GM21723 (cell line): ENCODE results near the gene IL25.

Experiments used
- ATAC-seq: cut with Tn5 transposase; IDR thresholded peaks from one replicate; pipeline ENCODE4 v1.9.1; 2021; ENCODE audit warnings: mild to moderate bottlenecking, moderate library complexity; ENCODE audit not compliant: unreplicated experiment

The IL25 gene

GRCh38 chr14:23352506-23353432, 19.8 kb upstream of the IL25 start, which contains the start of gene SLC22A17:
Gene SLC22A17, minus strand, starts transcription at chr14:23352887.
- ATAC-seq: no peak

- ATAC-seq: no peak
Observed at GRCh38 chr14:23353433-23353780, 19.2 kb upstream of the IL25 start.

- ATAC-seq: no peak
Observed at GRCh38 chr14:23354990-23355389, 17.6 kb upstream of the IL25 start.

GRCh38 chr14:23355871-23356435, 16.7 kb upstream of the IL25 start:
- no peak for ATAC-seq

GRCh38 chr14:23356662-23357061, 15.9 kb upstream of the IL25 start:
- ATAC-seq: no peak

GRCh38 chr14:23357261-23357660, 15.3 kb upstream of the IL25 start:
- ATAC-seq: no peak

- no peak for ATAC-seq
Observed at GRCh38 chr14:23358042-23358441, 14.6 kb upstream of the IL25 start.

GRCh38 chr14:23358553-23359166, 13.9 kb upstream of the IL25 start:
- ATAC-seq: no peak

- ATAC-seq: no peak
Observed at GRCh38 chr14:23359167-23359626, 13.4 kb upstream of the IL25 start.

- ATAC-seq: no peak
Observed at GRCh38 chr14:23359722-23360447, 12.7 kb upstream of the IL25 start.

- no peak for ATAC-seq
Observed at GRCh38 chr14:23360496-23360895, 12.1 kb upstream of the IL25 start.

GRCh38 chr14:23361320-23361719, 11.3 kb upstream of the IL25 start:
- no peak for ATAC-seq

- no peak for ATAC-seq
Observed at GRCh38 chr14:23361763-23362162, 10.8 kb upstream of the IL25 start.

GRCh38 chr14:23362200-23362599, 10.4 kb upstream of the IL25 start:
- ATAC-seq: no peak

GRCh38 chr14:23364164-23365035, 8.2 kb upstream of the IL25 start:
- no peak for ATAC-seq

GRCh38 chr14:23365036-23365731, 7.4 kb upstream of the IL25 start, which contains the start of gene EFS:
Gene EFS, minus strand, starts transcription at chr14:23365172. Its CDS starts 147 bp downstream, at chr14:23365025.
- ATAC-seq: no peak

- ATAC-seq: no peak
Observed at GRCh38 chr14:23365732-23366425, 6.7 kb upstream of the IL25 start.

- no peak for ATAC-seq
Observed at GRCh38 chr14:23366426-23366921, 6.1 kb upstream of the IL25 start.

GRCh38 chr14:23370221-23370620, 2.4 kb upstream of the IL25 start:
- no peak for ATAC-seq
